Endothelial cell of umbilical vein (primary cell): Measurements from ENCODE around the gene ABCC4. TPM values are rescaled to one million over a fixed set of nuclear protein-coding genes. Genes with fewer than 3 reads are reported as not detected.

Experiments used
- BruUV-seq: library from RNA; stranded (reverse); fragments of 400-500 nt; replicated peaks from 2 replicates; lab custom pipeline; 2021; lab: Mats Ljungman, UMichigan
- CTCF ChIA-PET: fragments of 300-600, 350-600 bp; sonication (Branson Sonifier 250); formaldehyde crosslinking; loops from one replicate; lab custom pipeline; 2021; ENCODE audit warnings: antibody characterized with exemption, inconsistent platforms; lab: Charles Lee
- POLR2A ChIA-PET: fragments of 300-600, 350-600 bp; sonication (Branson Sonifier 250); formaldehyde crosslinking; loops from one replicate; lab custom pipeline; 2021; ENCODE audit warnings: antibody characterized with exemption, inconsistent platforms; lab: Charles Lee
- DNase-seq: peaks from one replicate; pipeline ENCODE4 v3.0.0-alpha.2; 2011; ENCODE audit warnings: low read depth, low spot score
- FAIRE-seq: peaks from 2 replicates; lab custom pipeline; 2011; peaks lifted over from hg19 to GRCh38; lab: Jason Lieb, UNC
- H2AFZ ChIP-seq: 2 replicates; pipeline ENCODE4 v1.6.0; 2012; ENCODE audit warnings: low read depth, low read length, control low read depth, inconsistent platforms
- H3K27ac ChIP-seq: 2 replicates; pipeline ENCODE4 v1.5.1; 2011; ENCODE audit warnings: low read depth, mild to moderate bottlenecking, control low read depth, low read length, moderate library complexity; ENCODE audit not compliant: insufficient read depth
- H3K27me3 ChIP-seq, 2 experiments: 2 replicates each; pipeline versions ENCODE4 v1.6.0 to v1.6.1; 2011; ENCODE audit warnings: low read length in 2 of 2, mixed read lengths in 1 of 2; ENCODE audit not compliant: control insufficient read depth in 2 of 2, insufficient read depth in 2 of 2
- H3K36me3 ChIP-seq, 2 experiments: 2 replicates in 1 of 2; 3 replicates in 1 of 2; pipeline ENCODE4 v1.5.1; 2011; ENCODE audit warnings: low read length in 2 of 2, mild to moderate bottlenecking in 1 of 2, moderate library complexity in 1 of 2; ENCODE audit not compliant: control insufficient read depth in 2 of 2, insufficient read depth in 2 of 2; ENCODE audit errors: extremely low read depth in 1 of 2
- H3K4me1 ChIP-seq: 3 replicates; pipeline ENCODE4 v1.5.1; 2011; ENCODE audit warnings: mild to moderate bottlenecking, low read length; ENCODE audit not compliant: control insufficient read depth, insufficient read depth; ENCODE audit errors: extremely low read depth
- H3K4me2 ChIP-seq: 2 replicates; pipeline ENCODE4 v1.6.1; 2011; ENCODE audit warnings: low read length, control low read depth, mixed read lengths; ENCODE audit not compliant: insufficient read depth
- H3K4me3 ChIP-seq, 3 experiments: fragments of 200-600 bp in 1 of 3; sonication (generic), shearing (Covaris generic) in 1 of 3; replicated peaks in 1 of 3; 2 replicates each; pipeline ENCODE4 v1.5.1; 2011 to 2016; ENCODE audit warnings: control low read depth in 3 of 3, low read length in 3 of 3, mild to moderate bottlenecking in 2 of 3, inconsistent platforms in 1 of 3, low read depth in 1 of 3, moderate library complexity in 1 of 3; ENCODE audit not compliant: insufficient read depth in 1 of 3
- H3K79me2 ChIP-seq: 2 replicates; pipeline ENCODE4 v1.6.0; 2012; ENCODE audit warnings: low read length, inconsistent platforms; ENCODE audit not compliant: control insufficient read depth, insufficient read depth
- H3K9ac ChIP-seq: replicated peaks from 2 replicates; pipeline ENCODE3; 2011; ENCODE audit warnings: low read length, control low read depth; ENCODE audit not compliant: insufficient read depth; ENCODE audit errors: extremely low read depth
- H3K9me1 ChIP-seq: replicated peaks from 3 replicates; pipeline ENCODE4 v1.6.0; 2011; ENCODE audit warnings: mild to moderate bottlenecking, low read length; ENCODE audit not compliant: control insufficient read depth, insufficient read depth; ENCODE audit errors: extremely low read depth
- H3K9me3 ChIP-seq: replicated peaks from 2 replicates; pipeline ENCODE4 v1.5.1; 2012; ENCODE audit warnings: low read length, inconsistent platforms; ENCODE audit not compliant: control insufficient read depth, insufficient read depth
- H4K20me1 ChIP-seq: replicated peaks from 2 replicates; pipeline ENCODE3; 2011; ENCODE audit warnings: mild to moderate bottlenecking, low read length; ENCODE audit not compliant: control insufficient read depth, insufficient read depth; ENCODE audit errors: extremely low read depth
- CTCF ChIP-seq, 2 donors: IDR thresholded peaks; 1 replicate in 1 of 2; 2 replicates in 1 of 2; pipeline ENCODE4 v1.5.1; 2011; ENCODE audit warnings: low read length in 2 of 2, mild to moderate bottlenecking in 2 of 2, moderate library complexity in 2 of 2, control low read depth in 1 of 2, inconsistent platforms in 1 of 2, low read depth in 1 of 2; ENCODE audit not compliant: insufficient read depth in 1 of 2; ENCODE audit errors: extremely low read depth in 1 of 2
- EZH2 ChIP-seq: IDR thresholded peaks from 2 replicates; pipeline ENCODE4 v1.6.1; 2012; ENCODE audit warnings: borderline replicate concordance, low read depth, mild to moderate bottlenecking, moderate library complexity, low read length, inconsistent platforms; ENCODE audit not compliant: severe bottlenecking
- FOS ChIP-seq: IDR thresholded peaks from 2 replicates; pipeline ENCODE4 v1.6.1; 2011; ENCODE audit warnings: mild to moderate bottlenecking, low read length, moderate library complexity, borderline replicate concordance; ENCODE audit not compliant: insufficient read depth
- GATA2 ChIP-seq: IDR thresholded peaks from 2 replicates; pipeline ENCODE4 v1.7.0; 2011; ENCODE audit warnings: low read depth, mild to moderate bottlenecking, moderate library complexity, mixed read lengths, low read length; ENCODE audit not compliant: insufficient read length, insufficient read depth
- JUN ChIP-seq: IDR thresholded peaks from 2 replicates; pipeline ENCODE4 v1.6.1; 2011; ENCODE audit warnings: borderline replicate concordance, low read depth; ENCODE audit not compliant: insufficient read length, insufficient read depth
- MYC ChIP-seq: IDR thresholded peaks from one replicate; pipeline ENCODE4 v1.6.1; 2011; ENCODE audit warnings: mild to moderate bottlenecking, low read depth, low read length
- POLR2A ChIP-seq: IDR thresholded peaks from 2 replicates; pipeline ENCODE4 v1.6.1; 2012; ENCODE audit warnings: low read depth, mild to moderate bottlenecking, control low read depth, low read length
- POLR2AphosphoS5 ChIP-seq: IDR thresholded peaks from 2 replicates; pipeline ENCODE4 v1.6.1; 2012; ENCODE audit warnings: low read depth, mild to moderate bottlenecking, control low read depth, low read length, moderate library complexity; ENCODE audit not compliant: insufficient read depth
- dilution Hi-C: fragments of 300-500 bp; cut with MboI; formaldehyde crosslinking; loops from one replicate; pipeline ENCODE4 v1.15.0; 2019; ENCODE audit warnings: low sequenced_read_pairs; ENCODE audit not compliant: extremely low pct_ligation_motif_present
- intact Hi-C: fragments of 100-400 bp; cut with micrococcal nuclease; formaldehyde crosslinking; loops from one replicate; pipeline ENCODE4 v1.10.0; 2022
- polyA plus RNA-seq, 4 experiments: library from polyadenylated mRNA; depleted of rRNA in 3 of 4; stranded (reverse) in 3 of 4; unstranded in 1 of 4; fragments of >200 nt; gene quantifications; 2 replicates each; pipeline versions ENCODE4 v1.2.1 to v1.2.3, GENCODE V29; 2011 to 2012; ENCODE audit warnings: missing spikeins in 1 of 4
- total RNA-seq: library from RNA; stranded (reverse); gene quantifications from 2 replicates; pipeline ENCODE4 v1.2.3, GENCODE V29; 2021
- TF ChIP-seq, protein P1 (sequence below): IDR thresholded peaks from 2 replicates; pipeline ENCODE4 v1.6.1; 2011; ENCODE audit not compliant: insufficient read depth, insufficient read length

Gene ABCC4
- total and polyA plus RNA-seq, 2 donors (not counting 3 experiments of a cell fraction or from before 2014, with no cell fraction given), result 9.2 to 15.9 TPM

DNA sequence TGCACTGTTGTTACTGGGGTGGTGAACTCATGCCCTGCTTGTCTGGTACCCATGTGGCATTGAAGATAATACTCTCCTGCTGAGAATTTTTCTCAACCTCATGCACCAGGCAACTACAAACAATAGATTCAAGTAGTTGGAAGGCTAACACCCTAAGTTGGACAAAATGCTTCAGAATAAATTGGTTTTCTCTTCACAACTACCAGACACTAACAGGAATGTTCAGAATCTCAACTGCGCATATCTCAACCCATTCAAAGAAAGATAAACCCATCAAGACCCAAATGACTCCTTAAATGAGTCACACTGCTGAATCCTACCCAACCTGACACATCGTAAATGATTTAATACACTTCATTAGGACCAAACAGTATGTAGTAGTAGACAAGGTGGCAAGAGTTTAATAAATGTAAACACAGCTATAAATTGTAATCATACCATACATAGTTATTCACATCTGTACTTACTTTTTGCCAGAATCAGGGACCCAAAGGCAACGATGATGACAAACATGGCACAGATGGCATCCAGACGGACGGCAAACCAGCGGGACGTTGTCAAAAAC is 227.4 kb downstream of the ABCC4 start:
- Histone ChIP-seq H3K27me3 (no peaks in the 10 kb centered on the region), H3K9me1 (no peaks in the 10 kb centered on the region), H4K20me1 (no peaks in the 10 kb centered on the region), H3K27ac (no peak overlapping the region), H3K36me3 (no peaks in the 10 kb centered on the region), H3K4me1 (no peaks in the 10 kb centered on the region), H3K9me3 (no peaks in the 10 kb centered on the region), H3K9ac (no peak overlapping the region), H3K4me3 (no peak overlapping the region), H2AFZ (no peak overlapping the region), H3K4me2 (no peak overlapping the region), H3K79me2 (no peaks in the 10 kb centered on the region)
- intact Hi-C loops (no loop called here), dilution Hi-C loops (no loop called here)
- ChIA-PET POLR2A (no interaction called here), CTCF (no interaction called here)
- DNase-seq (no peak), FAIRE-seq (no peak)
- BruUV-seq, result no TSS peak
- TF ChIP-seq POLR2AphosphoS5, result no peak
- no peak for TF ChIP-seq MYC
- no peak for TF ChIP-seq FOS
- no peak for TF ChIP-seq POLR2A
- TF ChIP-seq, protein P1, sequence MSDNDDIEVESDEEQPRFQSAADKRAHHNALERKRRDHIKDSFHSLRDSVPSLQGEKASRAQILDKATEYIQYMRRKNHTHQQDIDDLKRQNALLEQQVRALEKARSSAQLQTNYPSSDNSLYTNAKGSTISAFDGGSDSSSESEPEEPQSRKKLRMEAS, result no peak
- no peak for TF ChIP-seq JUN
- no peak for TF ChIP-seq EZH2
- no peak for TF ChIP-seq GATA2
- no peak for TF ChIP-seq CTCF (IDR thresholded peaks at IDR 0.05; ENCODE audit: extremely low read depth in 1 of 2, insufficient read depth in 1 of 2, low read depth in 1 of 2, low read length in 2 of 2)
